Measurements from ENCODE around the gene MFNG.

Gene MFNG

DNA sequence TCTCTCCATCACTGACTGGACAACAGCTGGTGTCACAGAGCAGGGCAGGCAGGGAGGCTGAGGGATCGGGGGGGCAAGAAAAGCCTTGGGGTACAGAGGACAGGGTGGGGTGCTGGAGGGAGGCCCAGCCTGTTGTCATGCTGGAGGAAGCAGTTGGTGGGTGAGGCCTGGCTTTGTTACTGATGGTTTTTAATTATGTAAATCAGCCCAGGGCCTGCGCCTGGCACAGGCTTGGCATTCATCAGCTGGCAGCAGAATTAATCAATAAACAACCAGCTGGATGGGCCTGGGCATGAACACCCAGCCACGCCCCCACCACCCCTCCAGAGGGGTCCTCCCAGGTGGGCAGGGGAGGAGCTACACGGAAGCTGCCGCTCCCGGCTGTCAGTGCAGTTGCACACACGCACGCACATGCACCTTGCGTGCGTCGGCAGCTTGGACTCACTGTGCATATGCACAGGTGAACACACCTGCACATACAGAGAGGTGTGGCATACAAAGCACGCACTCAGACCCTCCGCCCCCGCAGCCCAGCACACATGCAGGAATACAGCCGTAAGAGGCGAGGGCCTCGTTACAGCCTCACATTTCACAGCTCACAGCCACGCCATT lies 37.6 kb downstream of the MFNG start:
- no peak for DNase-seq (ENCODE audit: low read depth)

DNA sequence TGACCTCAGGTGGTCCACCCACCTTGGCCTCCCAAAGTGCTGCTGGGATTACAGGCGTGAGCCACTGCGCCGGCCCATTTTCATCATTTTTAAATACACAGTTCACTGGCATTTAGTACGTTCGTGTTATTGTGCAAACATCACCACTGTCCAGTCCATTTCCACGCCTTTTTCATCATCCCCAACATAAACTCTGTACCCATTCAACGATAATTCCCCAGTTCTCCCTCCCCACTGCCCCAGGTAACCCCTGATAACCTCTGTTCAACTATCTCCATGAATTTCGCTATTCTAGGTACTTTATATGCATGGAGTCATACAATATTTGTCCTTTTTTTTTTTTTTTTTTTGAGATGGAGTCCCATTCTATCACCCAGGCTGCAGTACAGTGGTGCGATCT lies 40.7 kb downstream of the MFNG start:
- DNase-seq (ENCODE audit: low read depth): no peak

GRCh38 chr22:37443977-37444376 lies 42.2 kb downstream of the MFNG start:
- DNase-seq (ENCODE audit: low read depth): no peak

- no peak for DNase-seq (ENCODE audit: low read depth)
These were observed 43.1 kb downstream of the MFNG start for GRCh38 chr22:37443086-37443485.

DNA sequence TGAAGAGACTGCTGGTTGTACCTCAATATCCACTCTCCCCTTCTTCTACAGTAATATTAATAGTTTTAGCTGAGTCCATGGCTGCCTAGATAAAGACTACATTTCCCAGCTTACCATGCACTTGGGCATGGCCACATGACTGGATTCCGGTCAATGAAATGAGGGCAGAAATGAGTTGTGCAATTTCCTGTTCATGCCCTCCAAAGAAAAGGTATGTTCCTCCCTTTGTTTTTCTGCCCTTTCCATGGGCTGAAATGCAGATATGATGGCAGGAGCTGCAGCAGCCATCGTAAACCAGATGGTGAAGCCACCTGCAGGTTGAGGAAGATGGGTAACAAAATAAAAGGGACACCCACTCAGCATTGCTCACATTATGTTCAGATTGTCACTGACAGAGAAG lies 43.6 kb downstream of the MFNG start:
- DNase-seq (ENCODE audit: low read depth): no peak

DNA sequence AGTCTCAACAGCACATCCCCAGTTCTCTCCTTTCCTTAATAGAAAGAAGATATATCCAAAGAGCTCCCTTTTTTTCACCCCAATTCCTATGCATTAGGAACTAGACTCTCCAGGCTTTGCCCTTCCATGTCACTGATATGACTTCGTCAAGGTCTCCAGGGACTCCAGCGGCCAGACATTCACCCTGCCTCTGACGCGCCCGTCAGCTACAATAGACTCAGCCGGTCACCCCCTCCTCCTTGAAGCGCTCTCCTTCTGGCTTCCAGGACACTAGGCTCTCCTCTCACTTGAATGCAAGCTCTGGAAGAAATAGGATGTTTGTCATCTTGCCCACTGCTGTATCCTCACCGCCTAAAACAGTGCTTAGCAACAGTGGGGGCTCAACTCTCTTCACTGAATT lies 44.0 kb downstream of the MFNG start:
- no peak for DNase-seq (ENCODE audit: low read depth)

- DNase-seq (ENCODE audit: low read depth): no peak
These were observed 45.3 kb downstream of the MFNG start for GRCh38 chr22:37440875-37441274.

GRCh38 chr22:37439347-37439746 lies 46.8 kb downstream of the MFNG start:
- no peak for DNase-seq (ENCODE audit: low read depth)

GRCh38 chr22:37435970-37436603 lies 50.1 kb downstream of the MFNG start:
- DNase-seq (ENCODE audit: low read depth): no peak

GRCh38 chr22:37433786-37434185 lies 52.4 kb downstream of the MFNG start:
- DNase-seq (ENCODE audit: low read depth): no peak

GRCh38 chr22:37432708-37433054 lies 53.5 kb downstream of the MFNG start:
- DNase-seq (ENCODE audit: low read depth): no peak

- no peak for DNase-seq (ENCODE audit: low read depth)
These were observed 54.1 kb downstream of the MFNG start for GRCh38 chr22:37431801-37432707.

DNA sequence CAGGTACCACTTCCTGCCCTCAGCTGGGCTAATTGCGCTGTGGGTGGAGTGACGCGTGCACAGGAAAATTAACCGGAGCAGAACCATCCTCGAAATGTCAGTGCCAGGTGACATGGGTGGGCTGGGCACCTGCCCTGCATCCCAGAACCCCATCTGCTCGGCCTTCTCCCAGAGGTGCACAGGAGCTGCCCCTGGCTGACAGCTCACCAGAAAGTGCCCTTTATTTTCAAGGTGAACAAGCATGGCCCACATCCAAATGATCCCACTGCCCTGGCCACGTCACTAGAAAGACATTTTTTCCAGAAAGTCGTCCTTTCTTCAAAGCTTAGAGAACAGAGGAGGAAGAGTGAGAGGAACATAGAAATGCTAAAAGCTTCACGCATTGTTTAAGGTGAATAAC lies 54.8 kb downstream of the MFNG start:
- DNase-seq (ENCODE audit: low read depth): no peak

- no peak for DNase-seq (ENCODE audit: low read depth)
These were observed 55.2 kb downstream of the MFNG start for GRCh38 chr22:37430941-37431340.

- peak; percentile 25 for DNase-seq (ENCODE audit: low read depth)
These were observed 57.3 kb downstream of the MFNG start for GRCh38 chr22:37428649-37429586.

GRCh38 chr22:37427711-37428635 lies 58.2 kb downstream of the MFNG start:
- DNase-seq (ENCODE audit: low read depth): no peak

- DNase-seq (ENCODE audit: low read depth): no peak
These were observed 59.0 kb downstream of the MFNG start, which contains the start of gene ELFN2 for GRCh38 chr22:37427135-37427710. TSS of gene ELFN2 (minus strand) at chr22:37427479. CDS start at chr22:37375534, 51,945 bp downstream.

GRCh38 chr22:37426706-37427134 lies 59.5 kb downstream of the MFNG start:
- DNase-seq (ENCODE audit: low read depth): no peak

GRCh38 chr22:37425800-37426705 lies 60.1 kb downstream of the MFNG start:
- no peak for DNase-seq (ENCODE audit: low read depth)
